ENCODE measurements around the gene RTN4R. TPM values are rescaled to one million over a fixed set of nuclear protein-coding genes. Genes with fewer than 3 reads are reported as not detected.

The RTN4R gene
- total and polyA plus RNA-seq, 11 donors = 0.53 to 2.6 (median 1.4) TPM

DNA sequence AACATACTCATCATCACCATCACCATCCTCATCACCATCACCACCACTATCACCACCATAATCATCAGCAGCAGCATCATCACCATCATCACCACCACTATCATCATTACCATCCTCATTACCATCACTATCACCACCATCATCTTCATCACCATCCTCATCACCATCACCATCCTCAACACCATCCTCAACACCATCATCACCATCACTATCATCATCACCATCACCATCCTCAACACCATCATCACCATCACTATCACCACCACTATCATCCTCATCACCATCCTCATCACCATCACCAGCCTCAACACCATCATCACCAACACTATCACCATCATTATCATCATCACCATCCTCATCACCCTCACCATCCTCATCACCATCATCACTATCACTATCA lies 16.6 kb downstream of the RTN4R start:
- intact Hi-C loops (cut with DNase I) = no loop called here

DNA sequence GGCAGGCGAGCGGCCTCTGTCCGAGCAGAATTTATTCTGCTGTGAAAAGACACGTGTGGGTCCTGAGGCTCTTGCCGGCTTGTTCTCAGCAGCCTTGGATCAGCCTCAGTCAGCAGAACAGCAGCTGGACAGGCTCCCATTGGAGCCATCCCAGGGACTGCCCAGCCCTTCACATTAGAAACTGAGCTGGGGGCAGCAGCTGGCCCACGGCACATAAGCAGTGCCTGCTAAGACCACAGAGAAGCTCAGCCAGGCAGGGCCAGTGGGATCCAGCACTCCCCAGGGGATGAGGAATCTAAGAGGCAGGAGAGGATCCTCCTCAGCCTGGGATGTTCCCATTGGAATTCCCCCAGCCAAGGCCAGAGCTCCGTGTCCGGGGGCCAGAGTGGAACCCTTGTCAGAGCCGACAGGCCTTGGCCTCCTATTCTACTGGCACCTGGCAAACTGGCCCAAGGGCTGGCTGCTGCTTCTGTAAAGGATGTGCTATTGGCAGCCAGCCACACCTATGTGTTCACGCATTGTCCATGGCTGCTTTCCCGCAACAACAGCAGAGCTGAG lies 18.2 kb downstream of the RTN4R start:
- WGBS, 4 donors = 44 to 57% (median 46%) methylated on average over 9 to 11 of the region's 11 CpGs
- intact Hi-C loops (cut with DNase I) = no loop called here
- peak overlapping the region in 2 of 12 donors; percentile 4 to 26 for H3K27ac ChIP-seq
- H3K9me3 ChIP-seq = no peaks in the 10 kb centered on the region
- peak in 3 of 4 donors; percentile 9 to 15 (median 14) for ATAC-seq
- H3K4me3 ChIP-seq = no peak overlapping the region
- H3K4me1 ChIP-seq = peaks cover 0 to 35% (median 17%) of the 10 kb centered on the region in 12 donors
- H3K36me3 ChIP-seq = no peaks in the 10 kb centered on the region
- peak in 2 of 5 donors; percentile 39 to 55 for DNase-seq
- TF ChIP-seq POLR2A (IDR thresholded peaks at IDR 0.05) = no peak
- TF ChIP-seq, protein P1, sequence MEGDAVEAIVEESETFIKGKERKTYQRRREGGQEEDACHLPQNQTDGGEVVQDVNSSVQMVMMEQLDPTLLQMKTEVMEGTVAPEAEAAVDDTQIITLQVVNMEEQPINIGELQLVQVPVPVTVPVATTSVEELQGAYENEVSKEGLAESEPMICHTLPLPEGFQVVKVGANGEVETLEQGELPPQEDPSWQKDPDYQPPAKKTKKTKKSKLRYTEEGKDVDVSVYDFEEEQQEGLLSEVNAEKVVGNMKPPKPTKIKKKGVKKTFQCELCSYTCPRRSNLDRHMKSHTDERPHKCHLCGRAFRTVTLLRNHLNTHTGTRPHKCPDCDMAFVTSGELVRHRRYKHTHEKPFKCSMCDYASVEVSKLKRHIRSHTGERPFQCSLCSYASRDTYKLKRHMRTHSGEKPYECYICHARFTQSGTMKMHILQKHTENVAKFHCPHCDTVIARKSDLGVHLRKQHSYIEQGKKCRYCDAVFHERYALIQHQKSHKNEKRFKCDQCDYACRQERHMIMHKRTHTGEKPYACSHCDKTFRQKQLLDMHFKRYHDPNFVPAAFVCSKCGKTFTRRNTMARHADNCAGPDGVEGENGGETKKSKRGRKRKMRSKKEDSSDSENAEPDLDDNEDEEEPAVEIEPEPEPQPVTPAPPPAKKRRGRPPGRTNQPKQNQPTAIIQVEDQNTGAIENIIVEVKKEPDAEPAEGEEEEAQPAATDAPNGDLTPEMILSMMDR (IDR thresholded peaks at IDR 0.05) = no peak
- H3K27me3 ChIP-seq = no peaks in the 10 kb centered on the region

More for the DNA sequence above, 16.6 kb downstream of the RTN4R start:
- TF ChIP-seq, protein P1 (IDR thresholded peaks at IDR 0.05) = no peak
- TF ChIP-seq POLR2A (IDR thresholded peaks at IDR 0.05) = no peak
- H3K9me3 ChIP-seq = no peaks in the 10 kb centered on the region
- H3K27me3 ChIP-seq = no peaks in the 10 kb centered on the region
- no peaks in the 10 kb centered on the region for H3K36me3 ChIP-seq
- H3K4me3 ChIP-seq = no peak overlapping the region
- no peak overlapping the region for H3K27ac ChIP-seq
- DNase-seq (no peak), ATAC-seq (no peak)
- peaks cover 0 to 29% (median 16%) of the 10 kb centered on the region in 12 donors for H3K4me1 ChIP-seq

DNA sequence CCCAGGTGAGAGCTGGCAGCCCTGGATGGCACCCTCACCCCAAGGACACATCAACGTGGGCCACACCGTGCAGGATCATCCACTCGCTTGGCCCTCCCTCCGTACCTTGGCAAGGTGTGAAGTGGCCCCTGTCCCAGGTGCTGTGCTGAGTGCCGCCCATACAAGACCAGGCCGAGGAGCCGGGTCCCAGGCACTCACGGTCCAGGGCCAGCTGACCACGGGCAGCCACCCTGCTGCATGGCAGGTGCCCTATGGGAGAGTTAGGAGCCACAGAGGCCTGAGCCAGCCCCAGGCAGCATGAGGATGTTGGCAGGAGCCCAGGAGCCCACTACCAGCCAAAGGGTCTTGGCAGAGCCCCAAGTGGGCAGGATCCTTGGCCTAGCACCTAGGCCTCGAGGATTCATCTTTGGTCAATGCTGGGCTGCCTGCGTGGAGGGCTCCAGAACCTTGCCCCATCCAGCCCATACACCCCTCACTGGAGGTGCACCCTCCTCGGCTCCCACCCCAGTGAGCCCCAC lies 19.6 kb downstream of the RTN4R start:
- ATAC-seq = no peak
- H3K9me3 ChIP-seq = no peaks in the 10 kb centered on the region
- no peaks in the 10 kb centered on the region for H3K27me3 ChIP-seq
- DNase-seq = no peak
- TF ChIP-seq POLR2A (IDR thresholded peaks at IDR 0.05) = no peak
- TF ChIP-seq, protein P1 (IDR thresholded peaks at IDR 0.05) = no peak
- no peak overlapping the region for H3K4me3 ChIP-seq
- 95 to 97% (median 96%) methylated on average over 6 to 12 of the region's 12 CpGs for WGBS, 4 donors
- H3K4me1 ChIP-seq = peaks cover 0 to 45% (median 29%) of the 10 kb centered on the region in 12 donors
- intact Hi-C loops (cut with DNase I) = no loop called here
- no peaks in the 10 kb centered on the region for H3K36me3 ChIP-seq
- no peak overlapping the region for H3K27ac ChIP-seq

DNA sequence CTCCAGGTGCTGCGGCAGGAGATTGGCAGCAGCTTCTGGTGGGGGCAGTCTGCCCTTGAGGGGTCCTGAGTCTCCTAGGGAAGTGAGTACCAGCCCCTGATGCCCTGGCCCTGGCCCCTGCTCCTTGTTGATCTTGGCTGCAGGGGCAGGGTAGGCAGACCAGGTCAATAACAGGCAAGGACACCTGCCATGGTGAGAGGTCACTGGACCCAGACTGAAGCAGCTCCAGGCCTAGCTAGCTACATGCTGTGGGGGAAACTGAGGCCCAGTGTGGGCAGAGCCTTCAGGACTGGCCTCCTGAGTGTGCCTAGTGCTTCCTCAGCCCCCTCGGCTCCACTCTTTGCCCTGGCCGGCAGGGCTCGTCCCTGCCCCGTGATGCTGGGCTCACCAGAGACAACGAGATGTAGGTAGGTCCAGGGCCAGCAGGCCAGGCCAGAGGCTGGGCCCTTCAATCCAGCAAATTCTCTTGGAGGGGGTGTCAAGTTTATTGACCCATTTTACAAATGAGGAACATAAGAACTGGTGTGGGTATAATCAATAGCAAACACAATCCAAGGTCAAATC lies 20.4 kb downstream of the RTN4R start:
- no peaks in the 10 kb centered on the region for H3K9me3 ChIP-seq
- no peak for ATAC-seq
- 97 to 98% (median 98%) methylated on average over 6 of the region's 6 CpGs for WGBS, 4 donors
- H3K27ac ChIP-seq = no peak overlapping the region
- no peaks in the 10 kb centered on the region for H3K36me3 ChIP-seq
- no peak for TF ChIP-seq POLR2A (IDR thresholded peaks at IDR 0.05)
- TF ChIP-seq, protein P1 (IDR thresholded peaks at IDR 0.05) = no peak
- DNase-seq = no peak
- no peaks in the 10 kb centered on the region for H3K27me3 ChIP-seq
- intact Hi-C loops (cut with DNase I) = no loop called here
- H3K4me3 ChIP-seq = no peak overlapping the region
- H3K4me1 ChIP-seq = peaks cover 0 to 54% (median 37%) of the 10 kb centered on the region in 12 donors
